C4-2B (cell line): ENCODE results near the gene PTPRN2.

ENCODE experiments used
- CTCF ChIP-seq: fragments of 450-650 bp; conservative IDR thresholded peaks from 2 replicates; pipeline ENCODE4 v1.5.1; 2017; ENCODE audit warnings: mild to moderate bottlenecking
- ZFX ChIP-seq: fragments of 450-650 bp; IDR thresholded peaks from 2 replicates; pipeline ENCODE4 v1.6.1; 2017

DNA sequence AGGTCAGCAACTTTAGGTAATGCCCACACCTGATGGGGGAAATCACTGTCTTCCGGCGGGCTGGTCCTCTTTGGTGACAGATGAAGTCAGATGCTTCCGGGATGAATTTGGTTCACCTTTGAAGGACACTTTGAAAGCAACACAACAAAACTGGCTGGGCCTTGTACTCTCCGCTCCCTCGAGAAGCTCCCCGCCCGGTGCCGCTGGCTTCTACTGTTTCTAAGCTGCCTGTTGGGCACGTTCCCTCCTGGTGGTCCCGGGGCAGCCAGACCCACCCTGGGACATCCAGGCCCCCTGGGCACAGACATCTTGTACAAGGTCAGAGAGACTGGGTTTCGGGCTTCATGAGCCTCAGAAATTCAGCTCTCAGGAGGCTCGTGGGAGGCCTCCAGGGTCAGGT, 798.5 kb downstream of the PTPRN2 start:
- no peak for TF ChIP-seq CTCF
- no peak for TF ChIP-seq ZFX
